Activated CD8-positive, alpha-beta T cell treated with anti-CD3 and anti-CD28 coated beads for 36 hours (primary cell): ENCODE data around the gene MYO1B. TPM values are rescaled to one million over a fixed set of nuclear protein-coding genes. Genes with fewer than 3 reads are reported as not detected.

Source experiments
- ATAC-seq: fragments of 200-7000 bp; cut with Tn5 transposase; one replicate; pipeline ENCODE4 v1.10.0; 2021; ENCODE audit warnings: mild to moderate bottlenecking, moderate library complexity
- CTCF ChIA-PET: fragments of 350-600 bp; sonication (Branson Sonifier 250); formaldehyde crosslinking; loops from one replicate; lab custom pipeline; 2021; ENCODE audit warnings: antibody characterized with exemption; lab: Charles Lee
- POLR2A ChIA-PET: fragments of 350-600 bp; sonication (Branson Sonifier 250); formaldehyde crosslinking; loops from one replicate; lab custom pipeline; 2021; ENCODE audit warnings: antibody characterized with exemption; lab: Charles Lee
- DNase-seq: peaks from one replicate; pipeline ENCODE4 v3.0.0-alpha.2; 2020
- H3K27ac Mint-ChIP-seq: one replicate; pipeline ENCODE4 v1.8.0; 2021; ENCODE audit warnings: mild to moderate bottlenecking, mixed read lengths
- H3K27me3 Mint-ChIP-seq: one replicate; pipeline ENCODE4 v1.8.0; 2021; ENCODE audit warnings: mixed read lengths
- H3K36me3 Mint-ChIP-seq: one replicate; pipeline ENCODE4 v1.8.0; 2021; ENCODE audit warnings: low read depth, mixed read lengths
- H3K4me1 Mint-ChIP-seq: one replicate; pipeline ENCODE4 v1.8.0; 2021; ENCODE audit warnings: low read depth, mixed read lengths
- H3K4me3 Mint-ChIP-seq: one replicate; pipeline ENCODE4 v1.8.0; 2021; ENCODE audit warnings: mild to moderate bottlenecking, moderate library complexity, mixed read lengths
- H3K9me3 Mint-ChIP-seq: one replicate; pipeline ENCODE4 v1.8.0; 2021; ENCODE audit warnings: mixed read lengths
- intact Hi-C: fragments of 100-400 bp; cut with micrococcal nuclease; formaldehyde crosslinking; loops from one replicate; pipeline ENCODE4 v1.10.0; 2022
- total RNA-seq, 2 experiments: library from RNA; stranded (reverse); gene quantifications; one replicate each; pipeline ENCODE4 v1.2.3, GENCODE V29; 2021
- TF ChIP-seq, protein P1 (sequence below): fragments of 200-600 bp; IDR thresholded peaks from one replicate; pipeline ENCODE4 v1.8.0; 2022; ENCODE audit warnings: antibody characterized with exemption, mild to moderate bottlenecking

Gene MYO1B
- total RNA-seq, 2 experiments from 2014 or later, result 43.2 to 44.8 TPM

DNA sequence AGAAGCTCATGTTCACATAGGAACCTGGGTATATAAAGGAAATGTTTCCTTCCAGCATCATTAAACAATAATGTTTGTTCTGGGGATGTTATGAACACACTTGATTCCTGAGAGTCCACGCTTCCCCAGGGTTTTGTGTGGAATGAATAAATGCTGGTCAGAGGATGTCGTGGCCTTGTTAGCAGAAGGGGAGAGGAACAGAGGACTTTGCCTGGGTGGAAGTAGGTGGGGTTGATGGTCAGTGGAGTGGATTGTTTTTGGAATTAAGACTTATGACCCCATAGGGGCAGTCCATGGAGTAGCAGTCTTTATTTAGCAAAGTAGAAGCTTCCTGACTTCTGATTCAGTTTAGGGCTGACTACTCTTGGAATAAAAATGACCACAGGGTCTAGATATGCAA is 139.6 kb downstream of the MYO1B start:
- no peak overlapping the region for H3K4me3 Mint-ChIP-seq
- peaks cover 6% of the 10 kb centered on the region for H3K4me1 Mint-ChIP-seq
- POLR2A ChIA-PET, result no interaction called here
- DNase-seq (no peak), ATAC-seq (no peak)
- H3K27me3 Mint-ChIP-seq, result no peaks in the 10 kb centered on the region
- CTCF ChIA-PET, result no interaction called here
- H3K9me3 Mint-ChIP-seq, result no peaks in the 10 kb centered on the region
- peaks cover 15% of the 10 kb centered on the region for H3K36me3 Mint-ChIP-seq
- TF ChIP-seq, protein P1, sequence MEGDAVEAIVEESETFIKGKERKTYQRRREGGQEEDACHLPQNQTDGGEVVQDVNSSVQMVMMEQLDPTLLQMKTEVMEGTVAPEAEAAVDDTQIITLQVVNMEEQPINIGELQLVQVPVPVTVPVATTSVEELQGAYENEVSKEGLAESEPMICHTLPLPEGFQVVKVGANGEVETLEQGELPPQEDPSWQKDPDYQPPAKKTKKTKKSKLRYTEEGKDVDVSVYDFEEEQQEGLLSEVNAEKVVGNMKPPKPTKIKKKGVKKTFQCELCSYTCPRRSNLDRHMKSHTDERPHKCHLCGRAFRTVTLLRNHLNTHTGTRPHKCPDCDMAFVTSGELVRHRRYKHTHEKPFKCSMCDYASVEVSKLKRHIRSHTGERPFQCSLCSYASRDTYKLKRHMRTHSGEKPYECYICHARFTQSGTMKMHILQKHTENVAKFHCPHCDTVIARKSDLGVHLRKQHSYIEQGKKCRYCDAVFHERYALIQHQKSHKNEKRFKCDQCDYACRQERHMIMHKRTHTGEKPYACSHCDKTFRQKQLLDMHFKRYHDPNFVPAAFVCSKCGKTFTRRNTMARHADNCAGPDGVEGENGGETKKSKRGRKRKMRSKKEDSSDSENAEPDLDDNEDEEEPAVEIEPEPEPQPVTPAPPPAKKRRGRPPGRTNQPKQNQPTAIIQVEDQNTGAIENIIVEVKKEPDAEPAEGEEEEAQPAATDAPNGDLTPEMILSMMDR, result no peak
- H3K27ac Mint-ChIP-seq, result no peak overlapping the region
- intact Hi-C loops, result no loop called here

DNA sequence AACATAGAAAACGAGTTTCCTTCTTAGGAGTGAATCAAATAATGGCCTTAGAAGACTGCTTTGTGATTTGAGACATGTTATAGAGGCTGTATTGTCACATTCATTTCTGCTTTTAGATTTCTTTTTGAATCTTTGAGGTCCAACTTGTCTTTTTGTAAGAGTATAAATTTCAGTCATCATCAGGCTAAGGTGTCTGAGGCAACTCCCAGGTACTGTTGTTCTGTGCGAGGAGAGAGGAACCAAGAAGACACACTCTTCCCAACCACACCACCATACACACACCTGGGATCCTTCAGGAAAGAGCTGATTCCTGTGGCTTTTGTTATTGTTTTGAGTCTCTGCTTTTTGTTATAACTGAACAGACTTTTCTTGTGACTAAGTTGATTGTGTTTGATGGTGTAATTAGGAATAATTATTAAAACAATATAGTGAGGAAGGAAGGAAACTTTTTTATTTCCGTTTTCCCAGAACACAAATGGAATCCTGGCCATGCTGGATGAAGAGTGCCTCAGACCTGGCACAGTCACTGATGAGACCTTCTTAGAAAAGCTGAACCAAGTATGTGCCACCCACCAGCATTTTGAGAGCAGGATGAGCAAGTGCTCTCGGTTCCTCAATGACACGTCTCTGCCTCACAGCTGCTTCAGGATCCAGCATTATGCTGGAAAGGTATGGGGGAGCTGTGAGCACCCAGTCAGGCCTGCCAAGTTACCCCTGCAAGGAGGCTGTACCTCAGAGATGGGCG is 140.4 kb downstream of the MYO1B start:
- ChIA-PET POLR2A (no interaction called here), CTCF (interaction anchor here (0.7 kb wide), 1 partner anchor 168 kb away, joined by 4 read pairs; no protein-coding TSS in a partner anchor)
- DNase-seq, result no peak
- Mint-ChIP-seq H3K4me1 (peaks cover 6% of the 10 kb centered on the region), H3K4me3 (no peak overlapping the region), H3K9me3 (no peaks in the 10 kb centered on the region), H3K27ac (no peak overlapping the region), H3K36me3 (peaks cover 18% of the 10 kb centered on the region), H3K27me3 (no peaks in the 10 kb centered on the region)
- no peak for ATAC-seq
- intact Hi-C loops, result no loop called here
- TF ChIP-seq, protein P1, result no peak

DNA sequence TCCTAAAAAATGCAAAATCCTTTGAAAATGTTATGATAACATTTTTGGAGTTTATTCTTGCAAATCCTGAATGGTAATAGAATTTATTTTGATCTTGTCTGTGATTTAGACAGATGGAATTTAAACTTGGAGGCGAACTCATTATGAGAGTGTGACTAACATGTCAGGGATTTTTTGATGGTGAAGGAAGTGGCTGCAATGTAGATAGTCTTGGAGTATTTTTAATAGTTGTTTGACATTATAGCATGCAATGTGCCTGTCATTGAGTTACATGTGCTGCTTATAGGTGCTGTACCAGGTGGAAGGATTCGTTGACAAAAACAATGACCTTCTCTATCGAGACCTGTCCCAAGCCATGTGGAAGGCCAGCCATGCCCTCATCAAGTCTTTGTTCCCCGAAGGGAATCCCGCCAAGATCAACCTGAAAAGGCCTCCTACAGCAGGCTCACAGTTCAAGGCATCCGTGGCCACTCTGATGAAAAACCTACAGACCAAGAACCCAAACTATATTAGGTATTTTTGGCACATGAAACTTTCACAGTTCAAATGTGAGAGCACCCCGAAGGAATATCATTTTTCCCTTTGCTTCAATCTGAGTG is 141.8 kb downstream of the MYO1B start:
- ChIA-PET CTCF (no interaction called here), POLR2A (no interaction called here)
- DNase-seq, result no peak
- H3K27ac Mint-ChIP-seq, result no peak overlapping the region
- no peaks in the 10 kb centered on the region for H3K27me3 Mint-ChIP-seq
- no peaks in the 10 kb centered on the region for H3K9me3 Mint-ChIP-seq
- ATAC-seq, result peak; percentile 37
- H3K4me3 Mint-ChIP-seq, result no peak overlapping the region
- peaks cover 25% of the 10 kb centered on the region for H3K36me3 Mint-ChIP-seq
- intact Hi-C loops, result no loop called here
- peaks cover 6% of the 10 kb centered on the region for H3K4me1 Mint-ChIP-seq
- TF ChIP-seq, protein P1, result no peak

DNA sequence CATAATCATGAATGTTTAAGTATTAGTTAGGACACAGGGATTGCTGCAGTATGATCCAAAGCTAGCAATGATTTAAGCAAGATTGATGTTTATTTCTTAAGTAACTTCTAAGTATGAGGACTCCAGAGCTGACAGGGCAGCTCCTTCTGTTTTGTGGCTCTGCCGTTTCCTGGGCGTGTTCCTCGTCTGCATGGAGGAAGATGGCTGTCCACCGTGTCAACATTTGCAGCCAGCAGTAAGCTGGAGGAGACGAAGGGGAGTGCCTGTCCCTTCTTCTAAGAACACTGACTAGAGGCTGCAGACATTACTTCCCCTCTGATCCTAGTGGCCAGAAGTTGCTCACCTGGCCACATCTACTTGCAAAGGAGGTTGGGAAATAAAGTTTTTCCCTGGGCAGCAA is 144.1 kb downstream of the MYO1B start:
- H3K9me3 Mint-ChIP-seq, result no peaks in the 10 kb centered on the region
- ChIA-PET POLR2A (no interaction called here), CTCF (no interaction called here)
- H3K27me3 Mint-ChIP-seq, result no peaks in the 10 kb centered on the region
- peaks cover 6% of the 10 kb centered on the region for H3K4me1 Mint-ChIP-seq
- ATAC-seq, result no peak
- TF ChIP-seq, protein P1, result no peak
- H3K36me3 Mint-ChIP-seq, result peaks cover 30% of the 10 kb centered on the region
- intact Hi-C loops, result no loop called here
- H3K27ac Mint-ChIP-seq, result no peak overlapping the region
- H3K4me3 Mint-ChIP-seq, result no peak overlapping the region
- DNase-seq, result no peak

DNA sequence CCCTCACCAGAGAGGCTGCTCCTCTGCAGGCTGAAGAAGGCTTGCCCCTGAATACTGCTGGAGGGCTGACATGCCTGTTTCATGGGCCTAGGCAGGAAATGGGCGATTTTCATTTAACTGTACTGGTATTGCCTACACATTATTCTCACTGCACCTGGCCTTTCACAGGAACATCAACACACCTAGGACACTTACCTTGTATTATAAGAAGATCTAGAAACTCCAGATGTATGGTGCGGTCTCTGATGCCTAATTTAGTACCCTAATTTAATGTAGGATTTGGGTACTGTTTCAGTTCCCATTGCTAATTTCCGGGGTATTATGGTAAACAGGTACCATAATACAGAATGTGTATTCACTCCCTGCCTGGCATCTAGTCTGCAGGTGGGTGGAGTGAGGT is 146.0 kb downstream of the MYO1B start:
- Mint-ChIP-seq H3K27ac (no peak overlapping the region), H3K4me3 (no peak overlapping the region), H3K9me3 (no peaks in the 10 kb centered on the region), H3K27me3 (no peaks in the 10 kb centered on the region), H3K4me1 (peaks cover 6% of the 10 kb centered on the region), H3K36me3 (peaks cover 27% of the 10 kb centered on the region)
- ChIA-PET CTCF (no interaction called here), POLR2A (no interaction called here)
- ATAC-seq, result no peak
- intact Hi-C loops, result no loop called here
- TF ChIP-seq, protein P1, result no peak
- no peak for DNase-seq
